IPS-18a (cell line): Measurements from ENCODE around the gene PEMT.

Experiments
- H3K27ac ChIP-seq: one replicate; pipeline ENCODE4 v1.5.1; 2013; ENCODE audit warnings: low read length
- H3K27me3 ChIP-seq: one replicate; pipeline ENCODE4 v1.6.1; 2013; ENCODE audit warnings: mild to moderate bottlenecking, low read length; ENCODE audit not compliant: control insufficient read depth, insufficient read depth
- H3K36me3 ChIP-seq: one replicate; pipeline ENCODE4 v1.6.1; 2013; ENCODE audit warnings: low read depth, low read length; ENCODE audit not compliant: control insufficient read depth
- H3K4me1 ChIP-seq: one replicate; pipeline ENCODE4 v1.6.1; 2013; ENCODE audit warnings: low read depth, low read length; ENCODE audit not compliant: control insufficient read depth
- H3K4me3 ChIP-seq: one replicate; pipeline ENCODE4 v1.5.1; 2013; ENCODE audit warnings: low read length
- H3K9ac ChIP-seq: one replicate; pipeline ENCODE4 v1.6.1; 2013; ENCODE audit warnings: mild to moderate bottlenecking, low read length, moderate library complexity
- H3K9me3 ChIP-seq: one replicate; pipeline ENCODE4 v1.6.1; 2013; ENCODE audit warnings: low read depth, low read length; ENCODE audit not compliant: control insufficient read depth

Gene PEMT

GRCh38 chr17:17546399-17547185, 44.9 kb downstream of the PEMT start:
- Histone ChIP-seq H3K27ac (no peak overlapping the region), H3K9me3 (no peaks in the 10 kb centered on the region), H3K4me3 (no peak overlapping the region), H3K36me3 (no peaks in the 10 kb centered on the region), H3K9ac (no peak overlapping the region), H3K4me1 (no peaks in the 10 kb centered on the region), H3K27me3 (no peaks in the 10 kb centered on the region)

- no peak overlapping the region for H3K4me3 ChIP-seq
- no peaks in the 10 kb centered on the region for H3K9me3 ChIP-seq
- no peak overlapping the region for H3K9ac ChIP-seq
- no peaks in the 10 kb centered on the region for H3K4me1 ChIP-seq
- H3K27me3 ChIP-seq: no peaks in the 10 kb centered on the region
- no peaks in the 10 kb centered on the region for H3K36me3 ChIP-seq
- H3K27ac ChIP-seq: no peak overlapping the region
These were observed 45.5 kb downstream of the PEMT start for GRCh38 chr17:17545984-17546383.

- H3K4me1 ChIP-seq: no peaks in the 10 kb centered on the region
- no peak overlapping the region for H3K4me3 ChIP-seq
- H3K9ac ChIP-seq: no peak overlapping the region
- no peaks in the 10 kb centered on the region for H3K9me3 ChIP-seq
- H3K27ac ChIP-seq: no peak overlapping the region
- H3K27me3 ChIP-seq: no peaks in the 10 kb centered on the region
- no peaks in the 10 kb centered on the region for H3K36me3 ChIP-seq
These were observed 46.3 kb downstream of the PEMT start for GRCh38 chr17:17545031-17545820.

- Histone ChIP-seq H3K4me3 (no peak overlapping the region), H3K27ac (no peak overlapping the region), H3K27me3 (no peaks in the 10 kb centered on the region), H3K9ac (no peak overlapping the region), H3K36me3 (no peaks in the 10 kb centered on the region), H3K9me3 (no peaks in the 10 kb centered on the region), H3K4me1 (no peaks in the 10 kb centered on the region)
These were observed 48.4 kb downstream of the PEMT start for GRCh38 chr17:17542906-17543635.

- no peak overlapping the region for H3K27ac ChIP-seq
- no peaks in the 10 kb centered on the region for H3K27me3 ChIP-seq
- H3K4me1 ChIP-seq: no peaks in the 10 kb centered on the region
- H3K9me3 ChIP-seq: no peaks in the 10 kb centered on the region
- no peaks in the 10 kb centered on the region for H3K36me3 ChIP-seq
- no peak overlapping the region for H3K9ac ChIP-seq
- H3K4me3 ChIP-seq: no peak overlapping the region
These were observed 49.9 kb downstream of the PEMT start for GRCh38 chr17:17541640-17542001.

GRCh38 chr17:17540935-17541639, 50.4 kb downstream of the PEMT start:
- H3K4me3 ChIP-seq: no peak overlapping the region
- H3K27me3 ChIP-seq: no peaks in the 10 kb centered on the region
- no peaks in the 10 kb centered on the region for H3K9me3 ChIP-seq
- H3K9ac ChIP-seq: no peak overlapping the region
- H3K4me1 ChIP-seq: no peaks in the 10 kb centered on the region
- no peaks in the 10 kb centered on the region for H3K36me3 ChIP-seq
- H3K27ac ChIP-seq: no peak overlapping the region

- Histone ChIP-seq H3K9me3 (no peaks in the 10 kb centered on the region), H3K27me3 (no peaks in the 10 kb centered on the region), H3K27ac (no peak overlapping the region), H3K9ac (no peak overlapping the region), H3K4me3 (no peak overlapping the region), H3K36me3 (no peaks in the 10 kb centered on the region), H3K4me1 (no peaks in the 10 kb centered on the region)
These were observed 51.1 kb downstream of the PEMT start for GRCh38 chr17:17540278-17540906.

GRCh38 chr17:17539591-17539990, 51.9 kb downstream of the PEMT start:
- H3K36me3 ChIP-seq: no peaks in the 10 kb centered on the region
- no peaks in the 10 kb centered on the region for H3K4me1 ChIP-seq
- no peaks in the 10 kb centered on the region for H3K27me3 ChIP-seq
- no peak overlapping the region for H3K9ac ChIP-seq
- H3K9me3 ChIP-seq: no peaks in the 10 kb centered on the region
- H3K4me3 ChIP-seq: no peak overlapping the region
- H3K27ac ChIP-seq: no peak overlapping the region

- no peak overlapping the region for H3K9ac ChIP-seq
These were observed 52.8 kb downstream of the PEMT start for GRCh38 chr17:17538417-17539391.

More at GRCh38 chr17:17538417-17539391, 52.8 kb downstream of the PEMT start:
- no peak overlapping the region for H3K4me3 ChIP-seq
- no peaks in the 10 kb centered on the region for H3K36me3 ChIP-seq
- H3K9me3 ChIP-seq: no peaks in the 10 kb centered on the region
- H3K4me1 ChIP-seq: no peaks in the 10 kb centered on the region
- H3K27me3 ChIP-seq: no peaks in the 10 kb centered on the region
- no peak overlapping the region for H3K27ac ChIP-seq
